Type B pancreatic cell (in vitro differentiated cells): ENCODE measurements around the gene LHCGR. TPM values are rescaled to one million over a fixed set of nuclear protein-coding genes. Genes with fewer than 3 reads are reported as not detected.

ENCODE experiments used
- DNase-seq: peaks from one replicate; pipeline ENCODE4 v3.0.0; 2021; ENCODE audit warnings: mixed read lengths; ENCODE audit not compliant: unreplicated experiment; ENCODE audit errors: extremely low spot score
- H3K27ac Mint-ChIP-seq: 2 replicates; pipeline ENCODE4 v1.8.0; 2021; ENCODE audit warnings: mild to moderate bottlenecking, mixed read lengths
- H3K27me3 Mint-ChIP-seq: 2 replicates; pipeline ENCODE4 v1.8.0; 2021; ENCODE audit warnings: mixed read lengths
- H3K36me3 Mint-ChIP-seq: 2 replicates; pipeline ENCODE4 v1.8.0; 2021; ENCODE audit warnings: mixed read lengths
- H3K4me1 Mint-ChIP-seq: one replicate; pipeline ENCODE4 v1.8.0; 2021; ENCODE audit warnings: mixed read lengths; ENCODE audit not compliant: unreplicated experiment
- H3K4me3 Mint-ChIP-seq: 2 replicates; pipeline ENCODE4 v1.8.0; 2021; ENCODE audit warnings: mild to moderate bottlenecking, mixed read lengths
- H3K9me3 Mint-ChIP-seq: 2 replicates; pipeline ENCODE4 v1.8.0; 2021; ENCODE audit warnings: mixed read lengths
- CTCF ChIP-seq: fragments of 200-600 bp; sonication (generic); conservative IDR thresholded peaks from 2 replicates; pipeline ENCODE4 v1.5.0; 2021; ENCODE audit warnings: antibody characterized with exemption, mild to moderate bottlenecking
- total RNA-seq: library from RNA; stranded (reverse); gene quantifications from 2 replicates; pipeline ENCODE4 v1.2.1, GENCODE V29; 2021; ENCODE audit warnings: low replicate concordance

LHCGR gene
- total RNA-seq, 1 donor from 2014 or later = 0.92 TPM

GRCh38 chr2:48651158-48651790 is 104.2 kb downstream of the LHCGR start:
- Mint-ChIP-seq H3K27me3 (no peaks in the 10 kb centered on the region), H3K4me1 (peaks cover 8% of the 10 kb centered on the region), H3K27ac (no peak overlapping the region), H3K9me3 (no peaks in the 10 kb centered on the region), H3K36me3 (no peaks in the 10 kb centered on the region), H3K4me3 (no peak overlapping the region)
- TF ChIP-seq CTCF = no peak
- no peak for DNase-seq

- Mint-ChIP-seq H3K9me3 (peaks cover 3% of the 10 kb centered on the region), H3K4me1 (no peaks in the 10 kb centered on the region), H3K27me3 (no peaks in the 10 kb centered on the region), H3K36me3 (no peaks in the 10 kb centered on the region), H3K27ac (no peak overlapping the region), H3K4me3 (no peak overlapping the region)
- no peak for TF ChIP-seq CTCF
- DNase-seq = no peak
Measured at GRCh38 chr2:48638261-48638660, 117.3 kb downstream of the LHCGR start.

Other genes starting within 250 kb of the LHCGR start
- 4.3 and 15.7 TPM in 2 replicates for gene STON1, start 225.6 kb downstream of the LHCGR start, total RNA-seq
- gene GTF2A1L, start 137.9 kb downstream of the LHCGR start, total RNA-seq = not detected in 2 replicates